Colonic mucosa (tissue), 4 donors: ENCODE data around the gene CTSW. TPM values are rescaled to one million over a fixed set of nuclear protein-coding genes. Genes with fewer than 3 reads are reported as not detected.

Source experiments
- DNase-seq: peaks from one replicate; pipeline ENCODE4 v3.0.0-alpha.2; 2020
- H3K27ac ChIP-seq: fragments of 200-600 bp; one replicate; pipeline ENCODE4 v1.8.0; 2021
- H3K27me3 ChIP-seq: fragments of 200-600 bp; one replicate; pipeline ENCODE4 v1.8.0; 2021
- H3K36me3 ChIP-seq: fragments of 200-600 bp; one replicate; pipeline ENCODE4 v1.8.0; 2021
- H3K4me1 ChIP-seq: fragments of 200-600 bp; one replicate; pipeline ENCODE4 v1.8.0; 2021; ENCODE audit warnings: mild to moderate bottlenecking
- H3K4me3 ChIP-seq: fragments of 200-600 bp; one replicate; pipeline ENCODE4 v1.8.0; 2021
- H3K9ac ChIP-seq, 2 donors: one replicate each; pipeline ENCODE4 v1.7.0; 2013; ENCODE audit warnings: control low read depth in 2 of 2, low read depth in 2 of 2, low read length in 2 of 2
- H3K9me3 ChIP-seq: fragments of 200-600 bp; one replicate; pipeline ENCODE4 v1.8.0; 2021
- intact Hi-C: fragments of 100-400 bp; cut with DNase I; formaldehyde crosslinking; loops from one replicate; pipeline ENCODE4 v1.14.1; 2022
- total RNA-seq, 2 donors: library from RNA; stranded (reverse); fragmentation: NEBNext Ultra II Directional in 1 of 2; extraction: Animal tissue kit (Norgen Biotek cat#: 25700) in 1 of 2; gene quantifications; one replicate each; pipeline ENCODE4 v1.2.1, GENCODE V29; 2021
- TF ChIP-seq, protein P1 (sequence below): fragments of 200-600 bp; IDR thresholded peaks from one replicate; pipeline ENCODE4 v1.8.0; 2022; ENCODE audit warnings: antibody characterized with exemption, mild to moderate bottlenecking
- donor health status: healthy.
- donor health status: DM: no; HTN: no; CAD: no.
- donor health status: DM: no; HTN: no; CAD: no.

Gene CTSW
- total RNA-seq, 2 donors from 2014 or later: 1.2 TPM

DNA sequence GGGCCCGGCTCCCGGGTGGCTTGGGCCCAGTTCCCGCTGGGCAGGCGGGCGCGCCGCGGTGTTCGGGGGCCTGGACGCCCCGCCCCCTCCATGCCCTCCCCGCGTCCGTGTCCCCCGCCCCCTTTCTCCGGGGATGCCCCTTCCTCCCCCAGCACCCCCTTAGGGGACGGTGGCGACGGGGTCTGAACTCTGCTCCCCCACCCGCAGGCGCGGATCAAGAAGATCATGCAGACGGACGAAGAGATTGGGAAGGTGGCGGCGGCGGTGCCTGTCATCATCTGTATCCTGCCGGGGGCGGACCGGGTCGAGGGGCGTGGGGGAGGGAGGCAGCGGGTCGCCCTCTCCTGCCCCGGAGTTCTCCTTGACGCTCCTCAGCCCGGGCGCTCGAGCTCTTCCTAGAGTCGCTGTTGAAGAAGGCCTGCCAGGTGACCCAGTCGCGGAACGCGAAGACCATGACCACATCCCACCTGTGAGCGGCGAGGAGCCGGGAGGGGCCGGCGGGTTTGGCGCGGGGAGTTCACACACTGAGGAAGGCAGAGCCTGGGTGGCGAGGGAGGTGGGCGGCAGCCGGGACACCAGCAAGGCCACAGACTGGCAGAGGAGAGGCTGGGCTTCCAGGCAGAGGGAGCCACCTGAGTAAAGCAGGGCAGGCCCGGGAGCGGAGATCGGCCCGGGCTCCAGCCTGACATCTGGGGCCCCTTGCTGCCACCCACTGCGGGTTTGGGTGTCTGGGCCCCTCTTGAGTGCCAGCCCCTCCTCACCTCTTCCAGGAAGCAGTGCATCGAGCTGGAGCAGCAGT is 40.1 kb downstream of the CTSW start:
- H3K27me3 ChIP-seq: no peaks in the 10 kb centered on the region
- H3K36me3 ChIP-seq: no peaks in the 10 kb centered on the region
- peak overlapping the region; percentile 70 to 81 for H3K9ac ChIP-seq
- intact Hi-C loops: no loop called here
- H3K27ac ChIP-seq: peak overlapping the region; percentile 87
- no peaks in the 10 kb centered on the region for H3K9me3 ChIP-seq
- TF ChIP-seq, protein P1, sequence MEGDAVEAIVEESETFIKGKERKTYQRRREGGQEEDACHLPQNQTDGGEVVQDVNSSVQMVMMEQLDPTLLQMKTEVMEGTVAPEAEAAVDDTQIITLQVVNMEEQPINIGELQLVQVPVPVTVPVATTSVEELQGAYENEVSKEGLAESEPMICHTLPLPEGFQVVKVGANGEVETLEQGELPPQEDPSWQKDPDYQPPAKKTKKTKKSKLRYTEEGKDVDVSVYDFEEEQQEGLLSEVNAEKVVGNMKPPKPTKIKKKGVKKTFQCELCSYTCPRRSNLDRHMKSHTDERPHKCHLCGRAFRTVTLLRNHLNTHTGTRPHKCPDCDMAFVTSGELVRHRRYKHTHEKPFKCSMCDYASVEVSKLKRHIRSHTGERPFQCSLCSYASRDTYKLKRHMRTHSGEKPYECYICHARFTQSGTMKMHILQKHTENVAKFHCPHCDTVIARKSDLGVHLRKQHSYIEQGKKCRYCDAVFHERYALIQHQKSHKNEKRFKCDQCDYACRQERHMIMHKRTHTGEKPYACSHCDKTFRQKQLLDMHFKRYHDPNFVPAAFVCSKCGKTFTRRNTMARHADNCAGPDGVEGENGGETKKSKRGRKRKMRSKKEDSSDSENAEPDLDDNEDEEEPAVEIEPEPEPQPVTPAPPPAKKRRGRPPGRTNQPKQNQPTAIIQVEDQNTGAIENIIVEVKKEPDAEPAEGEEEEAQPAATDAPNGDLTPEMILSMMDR: no peak
- H3K4me1 ChIP-seq: peaks cover 26% of the 10 kb centered on the region
- DNase-seq: no peak
- peak overlapping the region; percentile 98 for H3K4me3 ChIP-seq

DNA sequence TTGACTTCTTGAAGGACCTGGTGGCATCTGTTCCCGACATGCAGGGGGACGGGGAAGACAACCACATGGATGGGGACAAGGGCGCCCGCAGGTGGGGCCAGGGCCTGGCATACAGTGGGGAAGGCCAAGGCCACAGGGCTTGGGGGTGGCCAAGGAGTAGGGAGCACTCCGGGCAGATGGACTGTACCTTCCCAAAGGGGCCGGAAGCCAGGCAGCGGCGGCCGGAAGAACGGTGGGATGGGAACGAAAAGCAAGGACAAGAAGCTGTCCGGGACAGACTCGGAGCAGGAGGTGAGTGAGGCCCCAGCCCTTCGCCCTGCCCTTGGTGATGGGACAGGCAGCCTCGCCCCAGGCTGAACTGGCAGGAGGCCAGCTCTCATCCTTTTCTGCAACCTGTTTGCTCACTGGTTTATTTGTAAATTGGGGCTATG is 40.8 kb downstream of the CTSW start:
- H3K4me1 ChIP-seq: peaks cover 23% of the 10 kb centered on the region
- no peaks in the 10 kb centered on the region for H3K27me3 ChIP-seq
- no peaks in the 10 kb centered on the region for H3K9me3 ChIP-seq
- peak overlapping the region; percentile 70 to 81 for H3K9ac ChIP-seq
- intact Hi-C loops: no loop called here
- H3K4me3 ChIP-seq: peak overlapping the region; percentile 98
- TF ChIP-seq, protein P1: no peak
- peak; percentile 41 for DNase-seq
- H3K36me3 ChIP-seq: no peaks in the 10 kb centered on the region
- no peak overlapping the region for H3K27ac ChIP-seq

DNA sequence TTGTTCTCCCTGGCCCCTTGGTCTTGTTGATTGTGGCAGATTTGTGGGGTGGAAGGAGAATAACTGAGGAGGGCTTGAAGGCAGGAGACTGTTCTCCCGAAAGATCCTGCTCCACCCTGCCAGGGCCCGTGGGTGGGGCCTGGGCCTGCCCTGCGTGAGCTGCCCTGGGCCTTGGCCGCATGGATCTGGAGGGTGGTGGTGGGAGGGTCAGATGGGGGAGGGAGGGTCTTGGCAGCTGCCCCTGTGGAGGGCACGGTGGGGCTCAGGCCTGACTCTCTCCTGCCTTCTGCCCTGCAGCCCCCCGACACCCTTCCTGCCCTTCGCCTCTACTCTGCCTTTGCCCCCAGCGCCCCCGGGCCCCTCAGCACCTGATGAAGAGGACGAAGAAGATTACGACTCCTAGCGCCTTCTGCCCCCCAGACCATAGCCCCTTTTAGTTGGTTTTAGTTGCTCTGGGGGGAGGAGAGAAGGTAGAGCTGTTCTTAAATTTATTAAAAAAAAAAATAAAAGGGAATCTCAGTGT is 41.5 kb downstream of the CTSW start:
- DNase-seq: no peak
- H3K4me3 ChIP-seq: no peak overlapping the region
- TF ChIP-seq, protein P1: no peak
- no peaks in the 10 kb centered on the region for H3K36me3 ChIP-seq
- no peak overlapping the region for H3K9ac ChIP-seq
- H3K9me3 ChIP-seq: no peaks in the 10 kb centered on the region
- H3K27me3 ChIP-seq: no peaks in the 10 kb centered on the region
- peaks cover 22% of the 10 kb centered on the region for H3K4me1 ChIP-seq
- no peak overlapping the region for H3K27ac ChIP-seq
- intact Hi-C loops: no loop called here

DNA sequence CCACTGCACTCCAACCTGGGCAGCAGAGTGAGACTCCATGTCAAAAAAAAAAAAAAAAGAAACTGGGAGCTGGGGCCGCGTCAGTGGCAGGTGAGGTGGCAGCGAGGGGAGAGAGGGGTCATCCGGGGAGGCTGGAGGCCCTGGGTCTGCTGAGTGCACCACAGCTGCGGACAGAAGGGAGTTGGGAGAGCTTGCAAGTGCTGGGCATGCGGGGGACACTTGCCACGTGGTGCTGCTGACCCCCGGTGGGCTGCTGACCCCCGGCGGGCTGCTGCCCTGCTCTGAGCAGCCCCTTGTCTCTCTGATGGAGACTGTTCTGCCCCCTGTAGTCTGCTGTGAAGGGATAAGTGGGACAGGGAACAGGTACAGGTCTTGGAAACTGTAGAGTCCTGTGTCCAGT is 42.2 kb downstream of the CTSW start:
- no peak for DNase-seq
- Histone ChIP-seq H3K9me3 (no peaks in the 10 kb centered on the region), H3K27me3 (no peaks in the 10 kb centered on the region), H3K9ac (no peak overlapping the region), H3K4me1 (peaks cover 21% of the 10 kb centered on the region), H3K36me3 (no peaks in the 10 kb centered on the region), H3K4me3 (no peak overlapping the region), H3K27ac (no peak overlapping the region)
- intact Hi-C loops: no loop called here
- TF ChIP-seq, protein P1: no peak

DNA sequence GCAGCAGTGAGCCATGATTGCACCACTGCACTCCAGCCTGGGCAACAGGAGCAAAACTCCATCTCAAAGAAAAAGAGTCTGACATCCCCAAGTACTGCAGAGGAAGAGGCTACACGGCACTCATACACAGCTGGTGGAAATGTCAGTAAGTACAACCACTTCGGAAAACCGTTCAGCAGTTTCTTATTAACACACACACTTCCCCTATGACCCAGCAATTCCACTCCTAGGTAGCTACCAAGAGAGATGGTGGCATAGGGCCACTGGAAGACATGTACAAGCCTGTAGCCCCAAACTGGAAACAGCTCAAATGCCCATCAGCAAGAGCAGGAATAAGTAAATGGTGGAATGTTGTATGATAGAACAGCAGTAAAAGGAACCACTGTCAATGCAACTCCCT is 42.9 kb downstream of the CTSW start:
- H3K9ac ChIP-seq: no peak overlapping the region
- peaks cover 16% of the 10 kb centered on the region for H3K4me1 ChIP-seq
- intact Hi-C loops: no loop called here
- H3K27ac ChIP-seq: no peak overlapping the region
- H3K4me3 ChIP-seq: no peak overlapping the region
- no peaks in the 10 kb centered on the region for H3K9me3 ChIP-seq
- TF ChIP-seq, protein P1: no peak
- H3K36me3 ChIP-seq: no peaks in the 10 kb centered on the region
- H3K27me3 ChIP-seq: no peaks in the 10 kb centered on the region
- DNase-seq: no peak
